GM18868 (cell line): Measurements from ENCODE around the gene TOMM40.
"Not testable (repeated sequence)": the region's sequence is repeated elsewhere in the genome, so short reads cannot be mapped to it uniquely, and the experiment has no call there.

ENCODE experiments used
- ATAC-seq: cut with Tn5 transposase; IDR thresholded peaks from one replicate; pipeline ENCODE4 v1.9.1; 2021; ENCODE audit warnings: mild to moderate bottlenecking, moderate library complexity; ENCODE audit not compliant: unreplicated experiment

Gene TOMM40

GRCh38 chr19:44893332-44894051, 2.4 kb downstream of the TOMM40 start:
- ATAC-seq: no peak

GRCh38 chr19:44894052-44894400, 3.0 kb downstream of the TOMM40 start:
- ATAC-seq: no peak

GRCh38 chr19:44894946-44895345, 3.9 kb downstream of the TOMM40 start:
- no peak for ATAC-seq

GRCh38 chr19:44897835-44898234, 6.8 kb downstream of the TOMM40 start:
- ATAC-seq: no peak

- no peak for ATAC-seq
Observed at GRCh38 chr19:44900328-44901244, 9.5 kb downstream of the TOMM40 start.

GRCh38 chr19:44903216-44903601, 12.2 kb downstream of the TOMM40 start:
- no peak for ATAC-seq

- ATAC-seq: no peak
Observed at GRCh38 chr19:44903602-44904425, 12.8 kb downstream of the TOMM40 start.

GRCh38 chr19:44904426-44904994, 13.5 kb downstream of the TOMM40 start:
- ATAC-seq: no peak

GRCh38 chr19:44905437-44906160, 14.5 kb downstream of the TOMM40 start, which contains the start of gene APOE:
Gene APOE, plus strand, starts transcription at chr19:44905796. Its CDS starts 829 bp downstream, at chr19:44906625.
- no peak for ATAC-seq

- no peak for ATAC-seq
Observed at GRCh38 chr19:44907613-44908012, 16.6 kb downstream of the TOMM40 start.

GRCh38 chr19:44908074-44908835, 17.2 kb downstream of the TOMM40 start:
- ATAC-seq: no peak

GRCh38 chr19:44908836-44909261, 17.8 kb downstream of the TOMM40 start:
- no peak for ATAC-seq

GRCh38 chr19:44909775-44910174, 18.7 kb downstream of the TOMM40 start:
- no peak for ATAC-seq

GRCh38 chr19:44911896-44912295, 20.8 kb downstream of the TOMM40 start:
- ATAC-seq: not testable (repeated sequence)

- ATAC-seq: no peak
Observed at GRCh38 chr19:44912854-44913253, 21.8 kb downstream of the TOMM40 start.

GRCh38 chr19:44913512-44914432, 22.7 kb downstream of the TOMM40 start:
- ATAC-seq: not testable (repeated sequence)

GRCh38 chr19:44914433-44915206, 23.6 kb downstream of the TOMM40 start, which contains the start of gene APOC1:
Gene APOC1, plus strand, starts transcription at chr19:44914608. Its CDS starts 284 bp downstream, at chr19:44914892.
- peak; percentile 89 for ATAC-seq
